NK-92 (cell line): ENCODE results near the gene EVX2.

Experiments used
- DNase-seq: peaks from one replicate; lab custom pipeline; 2025; ENCODE audit not compliant: unreplicated experiment; lab: John Stamatoyannopoulos, UW

EVX2 gene

GRCh38 chr2:176082824-176083751 lies 674 bp downstream of the EVX2 start:
- no peak for DNase-seq

DNA sequence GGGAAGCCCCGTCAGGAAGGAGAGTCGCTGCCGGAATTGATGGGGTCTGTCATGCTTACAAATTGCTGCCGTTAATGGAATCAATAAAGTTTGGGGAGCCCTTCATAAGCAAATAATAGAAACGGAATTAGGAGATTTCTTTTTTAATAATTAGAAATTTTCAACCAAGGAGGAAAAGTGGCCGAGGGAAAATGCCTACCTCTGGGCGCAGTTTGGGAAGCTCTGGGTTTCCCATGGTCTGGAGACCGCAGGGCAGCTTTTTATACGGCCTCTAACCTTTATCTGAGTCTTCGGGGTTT lies 1.3 kb downstream of the EVX2 start:
- DNase-seq = no peak

DNA sequence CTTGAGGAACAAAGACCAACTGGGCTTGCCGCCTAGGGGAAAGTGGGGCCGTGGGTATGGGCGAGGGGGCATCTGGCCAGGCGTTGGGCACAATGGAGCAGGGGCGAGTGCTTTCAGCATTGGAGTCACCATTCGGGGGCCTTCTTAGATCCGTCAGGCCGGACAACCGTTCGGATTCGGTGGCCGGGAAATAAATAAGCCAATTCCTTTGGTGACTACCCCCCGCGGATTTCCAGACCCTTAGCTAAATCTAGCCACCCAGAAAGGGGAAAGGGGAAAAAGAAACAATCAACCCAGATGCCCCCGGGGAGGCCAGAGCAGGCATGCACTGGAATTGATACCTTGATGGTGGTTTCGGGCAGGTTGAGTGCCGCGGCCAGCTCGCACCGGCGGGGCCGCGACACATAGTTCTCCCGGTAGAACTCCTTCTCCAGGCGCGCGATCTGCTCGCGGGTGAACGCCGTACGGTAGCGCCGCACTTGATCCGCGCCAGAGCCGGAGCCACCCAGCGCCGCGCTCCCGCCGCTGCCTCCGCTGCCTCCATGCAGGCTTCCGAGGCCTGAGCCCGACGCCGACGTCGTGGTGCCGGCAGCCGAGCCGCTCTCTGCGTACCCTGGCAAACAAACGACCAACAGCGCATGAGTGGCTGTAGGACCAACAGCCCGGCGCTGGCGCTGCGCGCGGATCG lies 1.8 kb downstream of the EVX2 start:
- DNase-seq = no peak

- no peak for DNase-seq
Observed at GRCh38 chr2:176081376-176081836, 2.4 kb downstream of the EVX2 start.

- DNase-seq = no peak
Observed at GRCh38 chr2:176080540-176081375, 3.0 kb downstream of the EVX2 start.

DNA sequence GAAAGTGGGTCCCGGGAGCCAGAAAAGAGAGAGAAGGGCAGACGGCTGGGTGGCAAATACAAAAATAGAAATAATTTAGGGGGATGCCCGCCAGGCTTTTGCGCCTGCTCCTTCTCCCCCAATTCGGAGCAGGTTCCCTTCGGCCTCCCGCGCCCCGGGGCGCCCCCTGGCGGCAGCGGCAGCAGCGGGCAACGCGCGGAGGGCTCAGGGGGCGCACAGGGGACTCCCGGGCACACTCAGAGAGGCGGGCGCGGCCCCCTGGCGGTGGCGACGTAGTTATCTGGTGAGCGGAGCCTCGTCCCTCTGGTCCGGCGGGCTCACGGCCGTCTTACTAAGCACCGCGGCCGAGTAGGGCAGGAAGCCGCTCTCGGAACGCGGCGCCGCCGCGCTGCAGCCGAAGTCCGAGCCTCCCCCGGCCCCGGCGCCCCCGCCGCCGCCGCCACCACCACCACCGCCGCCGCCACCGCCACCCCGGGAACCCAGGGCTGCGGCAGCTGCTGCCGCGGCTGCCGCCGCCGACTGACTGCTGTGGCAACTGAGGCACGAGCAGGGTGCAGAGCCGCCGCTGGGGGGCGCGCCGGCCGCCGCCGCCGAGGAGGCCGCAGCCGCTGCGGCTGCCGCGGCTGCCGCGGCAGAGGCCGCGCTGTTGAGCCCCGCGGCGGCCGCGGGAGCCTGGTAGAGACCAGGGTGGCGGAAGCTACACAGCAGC lies 3.8 kb downstream of the EVX2 start:
- DNase-seq = no peak

DNA sequence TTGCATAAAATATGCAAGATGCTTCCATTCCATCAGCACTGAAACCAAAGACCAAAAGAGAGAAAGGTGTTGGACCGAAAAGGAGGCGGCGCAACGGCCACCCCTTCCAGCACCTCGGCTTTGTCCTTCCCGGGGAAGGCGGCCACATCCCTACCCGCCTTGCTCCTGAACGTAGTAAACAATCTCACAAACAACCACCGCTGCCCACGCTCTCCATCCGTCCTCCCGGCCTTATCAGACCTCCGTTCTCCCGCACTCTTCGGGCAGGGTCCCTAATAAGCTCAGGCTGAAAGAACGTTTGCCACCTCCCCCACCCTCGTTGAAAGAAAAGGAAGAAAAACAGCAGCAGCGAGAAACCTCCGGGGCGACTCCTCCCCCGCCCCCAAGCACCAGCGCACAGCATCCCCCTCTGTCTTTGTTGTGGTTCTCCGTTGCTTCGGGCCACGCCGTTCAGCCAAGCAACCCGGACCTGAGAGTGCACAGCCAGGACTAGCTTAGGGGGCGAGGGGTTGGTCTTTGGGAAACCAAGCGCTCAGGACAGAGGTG lies 4.4 kb downstream of the EVX2 start:
- no peak for DNase-seq

- DNase-seq = no peak
Observed at GRCh38 chr2:176078541-176079284, 5.0 kb downstream of the EVX2 start.

DNA sequence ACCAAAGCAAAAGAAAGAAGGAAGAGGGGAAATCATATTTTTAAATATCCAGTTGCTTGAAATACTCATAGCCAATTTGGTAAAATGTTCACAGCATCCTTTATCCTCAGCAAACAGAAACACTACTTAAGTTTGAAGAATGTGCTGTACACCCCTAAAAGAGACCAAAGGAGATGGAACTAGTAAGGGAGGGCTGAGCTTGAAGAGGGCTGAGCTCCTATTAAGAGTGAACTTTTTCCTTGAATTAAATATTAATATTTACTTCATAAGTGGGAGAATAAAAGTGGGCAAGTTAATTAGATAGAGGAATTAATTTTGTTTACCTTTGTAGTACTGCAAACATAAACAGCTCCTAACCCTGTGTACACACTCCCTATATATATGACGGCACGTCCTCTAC lies 7.0 kb downstream of the EVX2 start:
- DNase-seq = no peak

DNA sequence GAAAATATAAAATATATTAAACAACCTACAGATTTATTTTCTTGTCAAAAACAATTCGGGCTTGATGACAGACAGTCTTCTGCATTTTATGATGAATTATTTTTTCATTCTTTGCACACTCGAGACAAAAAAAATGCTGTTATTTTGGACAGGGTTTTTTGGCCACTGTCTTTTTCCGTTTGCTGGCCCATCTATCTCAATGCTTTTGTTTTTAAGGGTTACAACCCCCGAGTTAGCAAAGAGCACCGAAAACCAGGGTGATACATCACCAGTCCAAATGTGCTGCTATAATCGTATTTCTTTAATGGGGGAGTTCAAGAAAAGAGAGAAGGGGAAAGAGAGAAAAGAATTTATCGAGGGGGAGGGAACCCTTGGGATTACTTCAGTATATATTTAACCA lies 7.7 kb downstream of the EVX2 start:
- DNase-seq = no peak

GRCh38 chr2:176075481-176075880 lies 8.3 kb downstream of the EVX2 start:
- no peak for DNase-seq

DNA sequence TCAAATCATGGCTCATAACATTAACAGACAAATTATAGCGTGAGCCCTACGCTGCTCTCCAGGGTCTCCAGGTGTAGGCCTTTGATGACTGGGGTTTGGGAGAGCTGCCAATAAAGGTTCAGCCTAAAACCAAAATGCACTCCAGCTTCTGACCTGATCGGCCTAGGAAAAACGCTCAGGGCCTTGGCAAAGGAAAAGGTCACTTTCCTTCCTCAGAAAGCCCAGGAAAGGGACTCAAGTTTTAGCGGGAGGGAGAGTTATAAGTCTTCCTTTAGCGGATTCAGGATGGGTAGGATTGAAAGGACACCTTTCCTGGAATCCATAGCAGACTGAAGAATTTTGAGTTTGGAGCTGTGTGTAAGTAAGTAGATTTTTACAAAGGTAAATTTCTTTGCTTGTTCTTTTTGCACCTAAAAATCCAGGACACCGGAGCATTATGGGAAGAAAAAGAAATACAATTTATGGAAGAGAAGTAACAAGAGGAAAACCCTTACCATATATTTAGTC lies 8.8 kb downstream of the EVX2 start:
- DNase-seq = no peak

DNA sequence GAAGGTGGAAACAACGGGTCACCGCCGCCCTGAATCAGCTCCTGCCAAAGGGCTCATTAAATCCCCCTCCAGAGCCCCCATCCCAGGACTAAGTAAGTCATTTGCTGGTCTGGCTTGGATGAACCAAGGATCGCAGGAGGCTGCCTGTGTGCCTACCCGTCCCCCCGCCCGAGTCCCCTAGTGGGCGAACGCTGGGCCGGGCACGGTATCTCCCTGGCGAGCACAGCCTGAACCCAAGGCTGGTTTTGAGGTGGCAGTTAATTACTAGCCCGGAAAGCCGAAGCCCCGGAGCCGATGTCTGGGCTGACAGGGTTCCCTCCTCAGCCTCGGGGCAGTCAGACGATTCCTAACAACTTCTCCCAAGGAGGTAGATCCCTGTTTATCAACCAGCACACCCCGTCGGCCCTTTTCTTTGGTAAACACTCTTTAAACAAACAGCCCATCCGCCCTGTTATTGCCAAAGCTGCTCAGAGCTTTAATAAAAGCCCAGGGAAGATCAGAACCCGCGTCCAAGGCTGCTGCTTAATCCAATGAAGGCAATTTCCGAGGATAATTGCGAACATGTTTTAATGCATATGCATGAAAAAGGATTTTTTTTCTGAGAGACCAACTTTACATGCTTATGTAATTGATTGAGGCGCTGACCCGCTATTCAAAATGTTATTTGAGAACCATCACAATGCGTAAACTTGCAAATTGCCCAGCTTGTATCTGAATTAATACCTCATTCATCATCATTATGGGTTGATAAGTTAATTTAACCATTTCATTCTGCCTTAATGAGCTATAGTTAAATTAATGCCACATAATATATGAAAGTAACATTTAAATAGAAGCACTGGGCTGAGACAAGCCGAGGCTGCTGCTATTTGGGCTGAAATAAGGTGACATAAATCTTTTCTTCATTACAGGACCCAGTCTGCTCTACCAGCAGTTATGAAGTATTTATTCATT lies 10.5 kb downstream of the EVX2 start:
- no peak for DNase-seq

DNA sequence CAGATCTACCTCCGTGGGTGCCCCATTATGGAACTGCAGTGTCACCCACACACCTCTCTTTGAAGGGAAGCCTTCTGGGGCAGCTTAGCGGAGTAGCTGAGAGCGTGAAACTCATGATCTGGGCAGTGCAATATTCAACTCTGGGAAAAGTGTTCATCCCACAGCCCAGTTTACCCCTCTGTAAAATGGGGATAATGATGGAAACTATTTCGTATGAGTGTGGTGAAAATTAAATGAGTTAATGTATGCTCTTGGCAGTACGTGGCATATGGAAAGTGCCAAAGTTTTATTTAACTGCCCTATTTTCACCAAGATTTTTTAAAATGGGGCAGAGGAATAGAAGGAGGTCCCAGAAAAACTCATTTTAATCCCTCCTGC lies 11.5 kb downstream of the EVX2 start:
- no peak for DNase-seq

- DNase-seq = no peak
Observed at GRCh38 chr2:176071330-176072291, 12.2 kb downstream of the EVX2 start.

GRCh38 chr2:176068419-176068832 lies 15.3 kb downstream of the EVX2 start:
- DNase-seq = no peak

- no peak for DNase-seq
Observed at GRCh38 chr2:176067589-176068418, 16.0 kb downstream of the EVX2 start.
